ENCODE data around the gene ARF6. TPM values are rescaled to one million over a fixed set of nuclear protein-coding genes. Genes with fewer than 3 reads are reported as not detected.
"Not testable (repeated sequence)": the region's sequence is repeated elsewhere in the genome, so short reads cannot be mapped to it uniquely, and the experiment has no call there.

Gene ARF6
- polyA plus RNA-seq, 1 donor from 2014 or later, result 24.1 TPM

DNA sequence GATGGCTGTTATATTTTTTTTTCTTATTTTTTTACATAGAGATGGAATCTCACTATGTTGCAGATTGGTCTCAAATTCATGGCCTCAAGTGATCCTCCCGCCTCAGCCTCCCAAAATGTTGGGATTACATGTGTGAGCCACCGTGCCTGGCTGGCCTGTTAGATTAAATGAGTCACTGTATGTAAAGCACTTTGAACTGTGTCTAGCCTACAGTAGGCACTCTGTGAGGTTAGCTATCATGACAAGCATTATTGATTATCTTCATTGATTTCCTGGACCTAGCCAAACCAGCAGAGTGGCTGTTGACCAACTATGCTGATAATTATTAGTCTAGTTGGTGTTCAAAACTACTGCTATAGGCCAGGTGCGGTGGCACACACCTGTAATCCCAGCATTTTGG lies 42.6 kb downstream of the ARF6 start:
- Histone ChIP-seq H3K36me3 (ENCODE audit: insufficient read depth, low read length) (no peaks in the 10 kb centered on the region), H3K27ac (ENCODE audit: low read length) (no peak overlapping the region)

DNA sequence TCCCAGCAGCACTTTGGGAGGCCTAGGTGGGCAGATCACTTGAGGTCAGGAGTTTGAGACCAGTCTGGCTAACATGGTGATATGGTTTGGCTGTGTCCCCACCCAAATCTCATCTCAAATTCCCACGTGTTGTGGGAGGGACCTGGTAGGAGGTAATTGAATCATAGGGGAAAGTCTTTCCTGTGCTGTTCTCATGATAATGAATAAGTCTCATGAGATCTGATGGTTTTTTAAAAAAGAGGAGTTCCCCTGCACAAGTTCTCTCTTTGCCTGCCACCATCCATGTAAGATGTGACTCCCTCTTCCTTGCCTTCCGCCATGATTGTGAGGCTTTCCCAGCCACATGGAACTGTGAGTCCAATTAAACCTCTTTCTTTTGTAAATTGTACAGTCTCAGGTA lies 43.4 kb downstream of the ARF6 start:
- H3K27me3 ChIP-seq (ENCODE audit: insufficient read depth, low read depth, low read length); H2AFZ ChIP-seq (ENCODE audit: low read depth, low read length); H3K9ac ChIP-seq (ENCODE audit: low read length): not testable (repeated sequence)

More for the DNA sequence above, 42.6 kb downstream of the ARF6 start:
- Histone ChIP-seq H4K20me1 (ENCODE audit: insufficient read depth) (no peaks in the 10 kb centered on the region), H3K27me3 (ENCODE audit: insufficient read depth, low read depth, low read length) (no peaks in the 10 kb centered on the region), H3K4me2 (ENCODE audit: low read length) (no peak overlapping the region), H2AFZ (ENCODE audit: low read depth, low read length) (no peak overlapping the region), H3K9ac (ENCODE audit: low read length) (no peak overlapping the region), H3K9me2 (ENCODE audit: insufficient read depth, low read length) (no peaks in the 10 kb centered on the region), H3K9me3 (ENCODE audit: low read length) (no peaks in the 10 kb centered on the region), H3K79me2 (replicated peaks; ENCODE audit: insufficient read depth, low read length) (no peaks in the 10 kb centered on the region), H3F3A (ENCODE audit: insufficient read depth, low read length, poor library complexity, severe bottlenecking) (no peaks in the 10 kb centered on the region), H3K4me3 (ENCODE audit: low read length) (no peak overlapping the region)
- TF ChIP-seq MXI1 (conservative IDR thresholded peaks at IDR 0.05; ENCODE audit: poor library complexity, severe bottlenecking), result no peak
- TF ChIP-seq, protein P1, sequence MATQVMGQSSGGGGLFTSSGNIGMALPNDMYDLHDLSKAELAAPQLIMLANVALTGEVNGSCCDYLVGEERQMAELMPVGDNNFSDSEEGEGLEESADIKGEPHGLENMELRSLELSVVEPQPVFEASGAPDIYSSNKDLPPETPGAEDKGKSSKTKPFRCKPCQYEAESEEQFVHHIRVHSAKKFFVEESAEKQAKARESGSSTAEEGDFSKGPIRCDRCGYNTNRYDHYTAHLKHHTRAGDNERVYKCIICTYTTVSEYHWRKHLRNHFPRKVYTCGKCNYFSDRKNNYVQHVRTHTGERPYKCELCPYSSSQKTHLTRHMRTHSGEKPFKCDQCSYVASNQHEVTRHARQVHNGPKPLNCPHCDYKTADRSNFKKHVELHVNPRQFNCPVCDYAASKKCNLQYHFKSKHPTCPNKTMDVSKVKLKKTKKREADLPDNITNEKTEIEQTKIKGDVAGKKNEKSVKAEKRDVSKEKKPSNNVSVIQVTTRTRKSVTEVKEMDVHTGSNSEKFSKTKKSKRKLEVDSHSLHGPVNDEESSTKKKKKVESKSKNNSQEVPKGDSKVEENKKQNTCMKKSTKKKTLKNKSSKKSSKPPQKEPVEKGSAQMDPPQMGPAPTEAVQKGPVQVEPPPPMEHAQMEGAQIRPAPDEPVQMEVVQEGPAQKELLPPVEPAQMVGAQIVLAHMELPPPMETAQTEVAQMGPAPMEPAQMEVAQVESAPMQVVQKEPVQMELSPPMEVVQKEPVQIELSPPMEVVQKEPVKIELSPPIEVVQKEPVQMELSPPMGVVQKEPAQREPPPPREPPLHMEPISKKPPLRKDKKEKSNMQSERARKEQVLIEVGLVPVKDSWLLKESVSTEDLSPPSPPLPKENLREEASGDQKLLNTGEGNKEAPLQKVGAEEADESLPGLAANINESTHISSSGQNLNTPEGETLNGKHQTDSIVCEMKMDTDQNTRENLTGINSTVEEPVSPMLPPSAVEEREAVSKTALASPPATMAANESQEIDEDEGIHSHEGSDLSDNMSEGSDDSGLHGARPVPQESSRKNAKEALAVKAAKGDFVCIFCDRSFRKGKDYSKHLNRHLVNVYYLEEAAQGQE (IDR thresholded peaks at IDR 0.05; ENCODE audit: borderline replicate concordance), result no peak
- TF ChIP-seq TAF1 (IDR thresholded peaks at IDR 0.05; ENCODE audit: low read depth), result no peak
- TF ChIP-seq, protein P2, sequence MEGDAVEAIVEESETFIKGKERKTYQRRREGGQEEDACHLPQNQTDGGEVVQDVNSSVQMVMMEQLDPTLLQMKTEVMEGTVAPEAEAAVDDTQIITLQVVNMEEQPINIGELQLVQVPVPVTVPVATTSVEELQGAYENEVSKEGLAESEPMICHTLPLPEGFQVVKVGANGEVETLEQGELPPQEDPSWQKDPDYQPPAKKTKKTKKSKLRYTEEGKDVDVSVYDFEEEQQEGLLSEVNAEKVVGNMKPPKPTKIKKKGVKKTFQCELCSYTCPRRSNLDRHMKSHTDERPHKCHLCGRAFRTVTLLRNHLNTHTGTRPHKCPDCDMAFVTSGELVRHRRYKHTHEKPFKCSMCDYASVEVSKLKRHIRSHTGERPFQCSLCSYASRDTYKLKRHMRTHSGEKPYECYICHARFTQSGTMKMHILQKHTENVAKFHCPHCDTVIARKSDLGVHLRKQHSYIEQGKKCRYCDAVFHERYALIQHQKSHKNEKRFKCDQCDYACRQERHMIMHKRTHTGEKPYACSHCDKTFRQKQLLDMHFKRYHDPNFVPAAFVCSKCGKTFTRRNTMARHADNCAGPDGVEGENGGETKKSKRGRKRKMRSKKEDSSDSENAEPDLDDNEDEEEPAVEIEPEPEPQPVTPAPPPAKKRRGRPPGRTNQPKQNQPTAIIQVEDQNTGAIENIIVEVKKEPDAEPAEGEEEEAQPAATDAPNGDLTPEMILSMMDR (IDR thresholded peaks at IDR 0.05; ENCODE audit: poor library complexity, severe bottlenecking), result no peak
- TF ChIP-seq EP300 (conservative IDR thresholded peaks at IDR 0.05; ENCODE audit: poor library complexity, severe bottlenecking), result no peak
- no peak for TF ChIP-seq SMC3 (conservative IDR thresholded peaks at IDR 0.05; ENCODE audit: poor library complexity)
- TF ChIP-seq RAD21 (conservative IDR thresholded peaks at IDR 0.05), result no peak
- TF ChIP-seq POLR2AphosphoS5 (IDR thresholded peaks at IDR 0.05), result no peak
- TF ChIP-seq EZH2 (IDR thresholded peaks at IDR 0.05; ENCODE audit: borderline replicate concordance, insufficient read depth, low read length, poor library complexity, severe bottlenecking), result no peak

DNA sequence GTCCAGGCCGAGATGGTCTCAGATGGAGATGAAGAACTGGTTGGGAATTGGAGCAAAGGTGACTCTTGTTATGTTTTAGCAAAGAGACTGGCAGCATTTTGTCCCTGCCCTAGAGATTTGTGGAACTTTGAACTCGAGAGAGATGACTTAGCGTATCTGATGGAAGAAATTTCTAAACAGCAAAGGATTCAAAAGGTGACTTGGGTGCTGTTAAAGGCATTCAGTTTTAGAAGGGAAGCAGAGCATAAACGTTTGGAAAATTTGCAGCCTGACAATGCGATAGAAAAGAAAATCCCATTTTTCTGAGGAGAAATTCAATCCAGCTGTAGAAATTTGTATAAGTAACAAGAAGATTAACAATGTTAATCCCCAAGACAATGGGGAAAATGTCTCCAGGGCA lies 44.0 kb downstream of the ARF6 start:
- not testable (repeated sequence) for H2AFZ ChIP-seq (ENCODE audit: low read depth, low read length); H3K4me3 ChIP-seq (ENCODE audit: low read length); H3K79me2 ChIP-seq (replicated peaks; ENCODE audit: insufficient read depth, low read length); H3K36me3 ChIP-seq (ENCODE audit: insufficient read depth, low read length); H3K9me3 ChIP-seq (ENCODE audit: low read length); H3K9ac ChIP-seq (ENCODE audit: low read length); H3K27me3 ChIP-seq (ENCODE audit: insufficient read depth, low read depth, low read length); H3F3A ChIP-seq (ENCODE audit: insufficient read depth, low read length, poor library complexity, severe bottlenecking); H3K4me2 ChIP-seq (ENCODE audit: low read length); H3K27ac ChIP-seq (ENCODE audit: low read length); H3K9me2 ChIP-seq (ENCODE audit: insufficient read depth, low read length); H4K20me1 ChIP-seq (ENCODE audit: insufficient read depth)

More for the DNA sequence above, 43.4 kb downstream of the ARF6 start:
- H3K79me2 ChIP-seq (replicated peaks; ENCODE audit: insufficient read depth, low read length); H4K20me1 ChIP-seq (ENCODE audit: insufficient read depth); H3K36me3 ChIP-seq (ENCODE audit: insufficient read depth, low read length); H3F3A ChIP-seq (ENCODE audit: insufficient read depth, low read length, poor library complexity, severe bottlenecking); H3K27ac ChIP-seq (ENCODE audit: low read length); H3K4me3 ChIP-seq (ENCODE audit: low read length); H3K9me2 ChIP-seq (ENCODE audit: insufficient read depth, low read length); H3K9me3 ChIP-seq (ENCODE audit: low read length); H3K4me2 ChIP-seq (ENCODE audit: low read length): not testable (repeated sequence)

DNA sequence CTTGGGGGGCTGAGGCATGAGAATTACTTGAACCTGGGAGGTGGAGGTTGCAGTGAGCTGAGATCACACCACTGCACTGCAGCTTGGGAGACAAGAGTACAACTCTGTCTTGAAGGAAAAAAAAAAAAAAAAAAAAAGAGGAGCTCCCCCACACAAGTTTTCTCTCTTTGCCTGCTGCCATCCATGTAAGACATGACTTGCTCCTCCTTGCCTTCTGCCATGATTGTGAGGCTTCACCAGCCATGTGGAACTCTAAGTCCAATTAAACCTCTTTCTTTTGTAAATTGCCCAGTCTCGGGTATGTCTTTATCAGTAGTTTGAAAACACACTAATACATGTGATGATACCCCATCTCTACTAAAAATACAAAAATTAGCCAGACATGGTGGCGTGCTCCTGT lies 46.3 kb downstream of the ARF6 start:
- H3K79me2 ChIP-seq (replicated peaks; ENCODE audit: insufficient read depth, low read length); H3K9ac ChIP-seq (ENCODE audit: low read length); H3K4me3 ChIP-seq (ENCODE audit: low read length); H3K9me2 ChIP-seq (ENCODE audit: insufficient read depth, low read length); H4K20me1 ChIP-seq (ENCODE audit: insufficient read depth); H2AFZ ChIP-seq (ENCODE audit: low read depth, low read length); H3K27ac ChIP-seq (ENCODE audit: low read length); H3F3A ChIP-seq (ENCODE audit: insufficient read depth, low read length, poor library complexity, severe bottlenecking); H3K9me3 ChIP-seq (ENCODE audit: low read length); H3K36me3 ChIP-seq (ENCODE audit: insufficient read depth, low read length); H3K4me2 ChIP-seq (ENCODE audit: low read length); H3K27me3 ChIP-seq (ENCODE audit: insufficient read depth, low read depth, low read length): not testable (repeated sequence)
